Activated gamma-delta T cell (primary cell): ENCODE data around the gene CELF1.

Experiments used
- DNase-seq: peaks from one replicate; lab custom pipeline; 2025; lab: John Stamatoyannopoulos, UW

Gene CELF1

GRCh38 chr11:47415949-47416472 is 136.9 kb downstream of the CELF1 start:
- DNase-seq: no peak
